Neural cell (in vitro differentiated cells): ENCODE results near the gene LRIG2. TPM values are rescaled to one million over a fixed set of nuclear protein-coding genes. Genes with fewer than 3 reads are reported as not detected.
"Not testable (repeated sequence)": the region's sequence is repeated elsewhere in the genome, so short reads cannot be mapped to it uniquely, and the experiment has no call there.

ENCODE experiments used
- H2AFZ ChIP-seq: fragments of 200-600, 300-800 bp; sonication (generic), shearing (Covaris generic); 2 replicates; pipeline ENCODE4 v1.6.0; 2014; ENCODE audit warnings: low read depth, mild to moderate bottlenecking, antibody characterized with exemption, low read length, moderate library complexity
- H3F3A ChIP-seq: fragments of 200-600 bp; shearing (Covaris generic); 2 replicates; pipeline ENCODE4 v1.6.1; 2016; ENCODE audit warnings: mild to moderate bottlenecking, moderate library complexity, mixed read lengths, antibody characterized with exemption, low read length; ENCODE audit not compliant: insufficient read depth, poor library complexity, severe bottlenecking
- H3K27ac ChIP-seq: fragments of 200-600, 300-800 bp; sonication (generic), shearing (Covaris generic); 2 replicates; pipeline ENCODE4 v1.5.1; 2014; ENCODE audit warnings: mild to moderate bottlenecking, low read length, moderate library complexity
- H3K27me3 ChIP-seq: fragments of 300-800, 200-600 bp; sonication (generic), shearing (Covaris generic); 2 replicates; pipeline ENCODE4 v1.6.0; 2014; ENCODE audit warnings: mild to moderate bottlenecking, low read depth, low read length, moderate library complexity; ENCODE audit not compliant: insufficient read depth
- H3K36me3 ChIP-seq: fragments of 300-800, 200-600 bp; sonication (generic), shearing (Covaris generic); 2 replicates; pipeline ENCODE4 v1.5.1; 2014; ENCODE audit warnings: mild to moderate bottlenecking, antibody characterized with exemption, low read length, moderate library complexity; ENCODE audit not compliant: insufficient read depth
- H3K4me2 ChIP-seq: fragments of 300-800, 200-600 bp; sonication (generic), shearing (Covaris generic); 2 replicates; pipeline ENCODE4 v1.6.0; 2014; ENCODE audit warnings: mild to moderate bottlenecking, low read length
- H3K4me3 ChIP-seq: fragments of 300-800, 200-600 bp; sonication (generic), shearing (Covaris generic); 2 replicates; pipeline ENCODE4 v1.5.1; 2014; ENCODE audit warnings: mild to moderate bottlenecking, low read length, moderate library complexity
- H3K79me2 ChIP-seq: fragments of 200-600 bp; shearing (Covaris generic); replicated peaks from 2 replicates; pipeline ENCODE4 v1.6.0; 2014; ENCODE audit warnings: mild to moderate bottlenecking, low read length, moderate library complexity; ENCODE audit not compliant: insufficient read depth
- H3K9ac ChIP-seq: fragments of 300-800, 200-600 bp; sonication (generic), shearing (Covaris generic); 2 replicates; pipeline ENCODE4 v1.6.1; 2016; ENCODE audit warnings: mild to moderate bottlenecking, low read length, mixed read lengths
- H3K9me2 ChIP-seq: fragments of 200-600 bp; shearing (Covaris generic); 2 replicates; pipeline ENCODE4 v1.6.1; 2016; ENCODE audit warnings: mild to moderate bottlenecking, low read length, mixed read lengths; ENCODE audit not compliant: insufficient read depth
- H3K9me3 ChIP-seq: fragments of 200-600, 300-800 bp; sonication (generic), shearing (Covaris generic); 2 replicates; pipeline ENCODE4 v1.6.1; 2016; ENCODE audit warnings: mild to moderate bottlenecking, mixed run types, low read length, moderate library complexity, mixed read lengths
- H4K20me1 ChIP-seq: fragments of 200-600 bp; shearing (Covaris generic); 2 replicates; pipeline ENCODE4 v1.6.1; 2016; ENCODE audit warnings: mild to moderate bottlenecking, mixed run types; ENCODE audit not compliant: insufficient read depth
- CTCF ChIP-seq: fragments of 450-650 bp; IDR thresholded peaks from 2 replicates; pipeline ENCODE4 v1.5.1; 2014; ENCODE audit warnings: antibody characterized with exemption, mild to moderate bottlenecking, moderate library complexity; ENCODE audit not compliant: poor library complexity, severe bottlenecking
- EP300 ChIP-seq: fragments of 450-650 bp; conservative IDR thresholded peaks from 2 replicates; pipeline ENCODE4 v1.6.1; 2014; ENCODE audit warnings: antibody characterized with exemption, mild to moderate bottlenecking, moderate library complexity; ENCODE audit not compliant: poor library complexity, severe bottlenecking
- EZH2 ChIP-seq: fragments of 200-600, 300-800 bp; shearing (Covaris generic), sonication (generic); IDR thresholded peaks from 2 replicates; pipeline ENCODE4 v1.6.1; 2014; ENCODE audit warnings: antibody characterized with exemption, low read length, borderline replicate concordance, mild to moderate bottlenecking; ENCODE audit not compliant: insufficient read depth, poor library complexity, severe bottlenecking
- MXI1 ChIP-seq: fragments of 450-650 bp; conservative IDR thresholded peaks from 2 replicates; pipeline ENCODE4 v1.6.1; 2014; ENCODE audit warnings: antibody characterized with exemption, mild to moderate bottlenecking; ENCODE audit not compliant: poor library complexity, severe bottlenecking
- POLR2AphosphoS5 ChIP-seq: IDR thresholded peaks from 2 replicates; pipeline ENCODE4 v1.6.1; 2012
- RAD21 ChIP-seq: fragments of 450-650 bp; conservative IDR thresholded peaks from 2 replicates; pipeline ENCODE4 v1.6.1; 2014; ENCODE audit warnings: antibody characterized with exemption, mild to moderate bottlenecking, moderate library complexity
- REST ChIP-seq: IDR thresholded peaks from 2 replicates; pipeline ENCODE4 v1.6.1; 2012; ENCODE audit warnings: borderline replicate concordance
- SMC3 ChIP-seq: fragments of 450-650 bp; conservative IDR thresholded peaks from 2 replicates; pipeline ENCODE4 v1.6.1; 2014; ENCODE audit warnings: antibody characterized with exemption, mild to moderate bottlenecking, moderate library complexity; ENCODE audit not compliant: poor library complexity
- TAF1 ChIP-seq: IDR thresholded peaks from 2 replicates; pipeline ENCODE4 v1.6.1; 2012; ENCODE audit warnings: low read depth
- polyA plus RNA-seq: library from polyadenylated mRNA; depleted of rRNA; stranded (reverse); fragments of >200 nt; gene quantifications from 2 replicates; pipeline ENCODE4 v1.2.3, GENCODE V29; 2014

The LRIG2 gene
- polyA plus RNA-seq, 1 donor from 2014 or later: 11.1 TPM

GRCh38 chr1:113043144-113043488, 29.9 kb upstream of the LRIG2 start:
- not testable (repeated sequence) for H3K4me3 ChIP-seq, H3K4me2 ChIP-seq, H2AFZ ChIP-seq, H3F3A ChIP-seq, H3K79me2 ChIP-seq, H4K20me1 ChIP-seq, H3K9me3 ChIP-seq, H3K9ac ChIP-seq, H3K9me2 ChIP-seq, H3K27ac ChIP-seq, H3K27me3 ChIP-seq, H3K36me3 ChIP-seq

- H3K27ac ChIP-seq: no peak overlapping the region
- no peaks in the 10 kb centered on the region for H3K9me2 ChIP-seq
- no peak overlapping the region for H3K9ac ChIP-seq
- H3K4me3 ChIP-seq: no peak overlapping the region
- no peak for TF ChIP-seq SMC3
- no peak for TF ChIP-seq EZH2
- no peak for TF ChIP-seq REST
- TF ChIP-seq POLR2AphosphoS5: no peak
- TF ChIP-seq CTCF: no peak
- no peak for TF ChIP-seq MXI1
- no peak for TF ChIP-seq RAD21
- TF ChIP-seq EP300: no peak
- no peak for TF ChIP-seq TAF1
- H3K27me3 ChIP-seq: no peaks in the 10 kb centered on the region
- H4K20me1 ChIP-seq: no peaks in the 10 kb centered on the region
- no peaks in the 10 kb centered on the region for H3F3A ChIP-seq
- no peak overlapping the region for H3K4me2 ChIP-seq
- no peaks in the 10 kb centered on the region for H3K79me2 ChIP-seq
- no peak overlapping the region for H2AFZ ChIP-seq
- H3K9me3 ChIP-seq: no peaks in the 10 kb centered on the region
- no peaks in the 10 kb centered on the region for H3K36me3 ChIP-seq
Observed at GRCh38 chr1:113046569-113046968, 26.4 kb upstream of the LRIG2 start.

- no peak overlapping the region for H3K4me3 ChIP-seq
- H3K9me2 ChIP-seq: no peaks in the 10 kb centered on the region
- no peaks in the 10 kb centered on the region for H3K27me3 ChIP-seq
- H3K79me2 ChIP-seq: no peaks in the 10 kb centered on the region
- H3K4me2 ChIP-seq: no peak overlapping the region
- no peaks in the 10 kb centered on the region for H3K36me3 ChIP-seq
- TF ChIP-seq EP300 (no peak), SMC3 (no peak), EZH2 (no peak), REST (no peak), RAD21 (no peak), POLR2AphosphoS5 (no peak), CTCF (no peak), MXI1 (no peak)
- H4K20me1 ChIP-seq: no peaks in the 10 kb centered on the region
- no peak overlapping the region for H3K27ac ChIP-seq
- no peak overlapping the region for H2AFZ ChIP-seq
- H3K9me3 ChIP-seq: no peaks in the 10 kb centered on the region
- no peak overlapping the region for H3K9ac ChIP-seq
- H3F3A ChIP-seq: no peaks in the 10 kb centered on the region
Observed at GRCh38 chr1:113048064-113048463, 24.9 kb upstream of the LRIG2 start.
